Measurements from ENCODE around the gene TXNDC8.
A peak's percentile ranks its signal among the peaks of the same experiment; 100 is the strongest.

Gene TXNDC8

DNA sequence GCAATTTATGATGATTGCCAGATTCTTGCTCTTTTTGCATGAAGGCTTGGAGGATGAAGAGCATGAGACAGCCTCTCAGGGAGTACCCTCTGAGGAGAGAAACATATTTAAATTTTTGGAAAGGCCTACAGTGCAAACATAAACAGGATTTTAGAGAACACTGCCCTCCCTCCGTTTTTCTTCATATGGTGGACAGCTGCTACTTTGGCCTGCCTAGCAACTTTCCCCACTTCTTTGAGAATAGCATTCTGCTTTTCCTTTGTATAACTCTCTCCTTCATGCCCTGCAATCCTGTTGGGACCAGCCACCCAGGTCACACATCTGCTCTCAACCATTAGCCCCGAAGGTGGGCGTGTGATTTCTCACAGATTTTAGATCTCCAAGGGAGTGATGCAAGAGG lies 60.9 kb downstream of the TXNDC8 start:
- DNase-seq = no peak

DNA sequence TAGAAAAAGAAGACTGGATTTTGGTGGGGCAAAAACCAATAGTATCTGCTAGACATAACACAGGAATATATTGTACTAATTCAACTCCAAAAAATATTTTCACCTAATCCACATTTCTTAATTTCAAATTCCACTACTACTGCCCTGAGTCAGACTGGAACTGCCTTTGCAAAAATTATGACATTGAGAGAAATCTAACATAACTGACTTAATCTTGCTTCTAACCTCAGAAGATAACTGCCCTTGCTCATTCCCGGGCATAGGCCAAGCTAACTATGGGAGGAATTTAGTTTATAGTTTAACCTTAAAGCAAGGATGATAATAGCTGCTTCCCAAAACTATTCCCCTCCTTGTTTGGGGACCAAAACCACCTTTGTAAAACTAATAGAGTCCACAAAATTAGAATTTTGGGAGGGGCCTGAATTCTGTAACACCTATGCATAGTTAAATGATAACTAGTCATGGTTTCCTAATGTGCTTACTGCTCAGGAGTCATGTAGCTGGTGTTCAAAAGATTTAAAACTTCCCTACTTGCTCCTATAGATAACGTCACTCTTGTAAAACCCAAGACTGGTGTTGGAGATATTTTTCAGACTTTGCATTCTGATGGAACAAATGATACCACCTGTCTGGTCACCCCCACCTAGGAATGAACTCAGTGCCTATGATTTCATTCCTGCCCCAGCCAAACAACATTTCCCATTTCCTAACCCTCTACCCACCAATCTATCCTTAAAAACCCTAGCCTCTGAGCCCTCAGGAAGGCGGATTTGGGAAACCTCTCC lies 67.3 kb downstream of the TXNDC8 start:
- DNase-seq = no peak

DNA sequence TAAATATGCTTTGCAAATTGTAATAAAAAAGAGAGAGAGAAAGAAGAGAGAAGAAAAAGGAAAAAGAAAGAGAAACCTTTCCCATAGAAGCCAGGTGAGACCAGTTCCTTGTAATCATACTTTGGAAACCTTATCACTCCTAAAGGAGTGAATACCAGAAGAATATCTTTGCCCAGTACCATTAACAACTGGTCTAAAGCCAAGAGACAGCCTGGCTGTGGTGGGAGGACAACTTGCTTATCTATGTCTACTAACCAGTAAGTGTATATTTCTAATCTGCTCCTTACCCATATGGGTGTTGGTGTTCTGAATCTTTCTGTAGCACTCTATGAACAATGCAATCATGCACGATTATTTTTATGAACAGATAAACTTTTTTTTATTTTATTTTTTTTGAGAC lies 70.9 kb downstream of the TXNDC8 start:
- no peak for DNase-seq

DNA sequence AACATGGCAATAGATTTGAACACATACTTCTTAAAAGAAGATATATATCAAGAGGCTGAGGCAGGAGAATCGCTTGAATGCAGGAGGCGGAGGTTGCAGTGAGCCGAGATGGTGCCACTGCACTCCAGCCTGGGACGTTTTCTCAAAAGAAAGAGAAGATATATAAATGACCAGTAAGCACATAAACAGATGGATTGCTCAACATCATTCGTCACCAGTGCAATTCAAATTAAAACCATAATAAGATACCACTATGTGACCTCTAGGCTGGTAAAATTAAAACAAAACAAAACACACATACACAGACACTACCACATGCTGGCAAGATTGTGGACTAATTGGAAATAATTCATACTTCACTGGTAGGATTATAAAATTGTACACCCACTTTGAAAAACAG lies 76.0 kb downstream of the TXNDC8 start:
- no peak for DNase-seq

DNA sequence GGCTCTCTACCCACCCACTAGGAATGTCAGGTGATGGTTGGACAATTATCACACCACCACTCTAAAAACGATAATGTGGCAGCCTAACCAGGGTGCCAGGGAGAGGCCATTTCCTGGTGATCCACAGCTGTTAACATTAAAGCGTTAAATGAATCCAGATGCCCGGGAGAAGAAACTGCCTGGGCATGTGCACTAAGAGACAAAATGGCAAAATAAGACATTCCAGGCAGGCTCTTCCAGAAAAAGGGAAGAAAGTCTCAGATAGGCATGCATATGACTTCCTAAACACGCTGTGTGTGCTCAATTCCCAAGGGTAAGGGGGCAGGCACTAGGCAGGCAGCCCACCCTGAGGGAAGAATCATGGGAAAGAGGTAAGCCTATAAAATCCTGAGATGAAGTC lies 76.8 kb downstream of the TXNDC8 start:
- DNase-seq = no peak

DNA sequence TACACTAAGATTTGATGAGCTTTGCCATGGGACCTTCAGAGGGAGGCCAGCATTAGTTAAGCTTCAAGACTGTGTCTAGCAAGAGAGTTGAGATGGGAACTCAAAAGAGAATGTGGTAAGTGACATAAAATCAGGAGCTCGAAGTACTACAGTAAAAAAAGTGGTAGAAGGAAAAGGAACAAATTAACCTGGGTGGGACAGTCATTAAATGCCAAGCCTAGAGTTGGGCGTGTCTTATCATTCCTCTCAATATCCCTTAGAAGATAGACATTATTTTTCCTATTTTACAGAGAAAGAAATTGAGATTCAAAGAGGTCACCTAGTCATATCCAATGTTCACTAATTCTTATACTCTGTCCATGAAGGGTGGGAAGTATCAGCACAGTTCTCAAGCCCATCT lies 78.1 kb downstream of the TXNDC8 start:
- DNase-seq = no peak

DNA sequence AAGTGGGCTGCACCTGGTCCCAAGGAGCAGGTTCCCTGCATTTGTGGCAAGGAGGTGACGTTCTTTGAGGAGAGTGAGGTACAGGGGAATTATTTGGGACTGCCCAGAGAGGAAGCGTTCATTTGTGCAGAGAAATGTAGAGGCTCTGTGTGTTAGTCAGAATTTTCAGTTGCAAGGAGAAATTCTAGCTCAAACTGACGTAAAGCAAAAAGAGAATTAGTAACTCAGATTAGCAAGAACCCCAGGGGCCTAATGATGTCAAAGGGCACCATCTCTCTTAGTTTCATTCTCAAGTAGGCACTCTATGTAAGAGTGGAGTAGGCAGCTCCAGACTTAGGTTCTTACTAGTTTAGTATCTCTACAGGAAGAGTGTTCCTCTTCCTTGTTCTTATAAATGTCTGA lies 79.0 kb downstream of the TXNDC8 start:
- no peak for DNase-seq

DNA sequence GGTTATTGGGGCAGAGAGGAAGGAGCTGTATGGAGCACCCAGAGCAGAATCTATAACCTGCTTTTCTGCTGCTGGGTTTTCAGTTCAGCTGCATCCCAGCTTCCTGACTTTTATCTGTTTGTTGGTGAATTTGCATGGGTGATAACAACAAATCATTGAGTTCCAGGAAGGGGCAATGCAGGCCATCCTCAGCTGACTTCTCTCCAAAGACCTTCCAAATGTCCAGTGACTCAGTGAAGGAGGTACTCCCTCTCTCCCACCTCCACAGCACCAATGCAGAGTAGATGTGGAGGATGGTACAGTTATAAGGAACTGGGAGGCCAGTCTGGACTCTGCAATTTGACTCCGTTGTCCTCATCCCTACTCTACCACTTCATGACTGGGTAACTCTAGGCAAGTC lies 79.7 kb downstream of the TXNDC8 start:
- no peak for DNase-seq

DNA sequence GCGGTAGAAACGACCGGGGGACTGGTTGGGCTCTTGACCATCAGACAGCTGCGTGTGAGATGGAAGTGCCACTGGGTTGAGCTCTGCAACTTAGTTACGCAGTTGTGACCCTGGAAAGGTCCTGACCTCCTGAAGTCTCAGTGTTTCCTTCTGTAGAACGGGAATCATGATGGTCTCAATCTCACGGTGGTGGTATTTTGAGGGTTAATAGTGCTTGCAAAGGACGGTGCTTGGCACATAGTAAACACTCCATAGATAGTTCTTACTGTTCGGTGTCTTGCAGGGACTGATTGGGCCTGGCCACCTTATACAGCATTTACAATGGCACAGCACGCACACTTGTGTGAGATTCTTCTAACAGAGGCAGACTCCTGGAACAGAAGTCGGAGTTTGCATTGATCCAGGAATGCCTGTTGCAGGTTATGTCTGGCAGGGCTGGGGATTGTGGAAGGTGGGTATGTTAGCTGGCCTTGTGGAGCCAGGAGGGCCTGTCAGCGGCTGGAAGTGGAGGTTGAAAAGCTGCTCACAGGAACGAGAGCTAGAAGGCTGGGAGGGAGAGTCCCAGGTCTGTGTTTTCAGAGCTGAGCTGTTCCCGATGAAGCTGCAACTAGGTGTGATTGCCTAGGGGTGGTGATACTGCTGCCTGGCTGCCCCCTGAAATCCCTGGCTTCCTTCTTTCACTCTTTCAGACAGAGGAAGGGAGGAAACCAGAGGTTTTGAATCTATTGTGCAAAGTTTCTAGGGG lies 80.4 kb downstream of the TXNDC8 start:
- no peak for DNase-seq

DNA sequence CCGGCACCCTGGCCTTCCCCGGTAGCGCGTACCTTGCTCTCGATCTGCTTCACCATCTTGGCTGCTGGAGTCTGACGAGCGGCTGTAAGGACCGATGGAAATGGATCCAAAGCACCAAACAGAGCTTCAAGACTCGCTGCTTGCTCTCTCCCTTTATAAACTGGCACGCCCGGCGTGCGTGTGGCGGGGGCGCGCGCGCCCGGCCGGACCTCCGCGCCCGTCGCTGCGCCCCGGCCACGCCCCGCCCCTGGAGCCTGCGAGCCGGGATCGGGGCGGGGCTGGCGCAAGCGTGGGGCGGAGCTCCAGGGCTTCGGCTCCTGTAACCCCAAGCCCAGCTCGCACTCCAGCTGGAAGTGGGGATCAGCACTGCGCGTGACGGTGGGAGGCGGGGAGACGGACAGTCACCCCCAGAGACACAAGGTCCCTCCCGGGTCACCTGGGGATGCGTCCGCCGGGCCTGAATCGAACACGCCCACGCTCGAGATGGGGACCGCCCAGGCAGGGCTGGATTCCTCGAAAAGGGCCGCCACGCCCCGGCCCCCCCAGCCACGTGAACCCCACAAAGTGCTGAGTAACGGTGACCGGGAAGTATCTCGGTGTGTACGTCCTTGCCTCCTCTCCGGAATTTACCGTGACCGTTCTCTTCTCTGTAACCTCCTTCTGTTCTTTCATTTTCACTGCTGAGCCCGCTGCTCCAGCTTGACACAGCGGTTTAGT lies 81.1 kb downstream of the TXNDC8 start, which contains the start of gene TXN:
TXN (minus strand) TSS at position 128 of the 717 bp plus-strand sequence; CDS start at position 56, 72 bp downstream.
- DNase-seq = peak; percentile 54

DNA sequence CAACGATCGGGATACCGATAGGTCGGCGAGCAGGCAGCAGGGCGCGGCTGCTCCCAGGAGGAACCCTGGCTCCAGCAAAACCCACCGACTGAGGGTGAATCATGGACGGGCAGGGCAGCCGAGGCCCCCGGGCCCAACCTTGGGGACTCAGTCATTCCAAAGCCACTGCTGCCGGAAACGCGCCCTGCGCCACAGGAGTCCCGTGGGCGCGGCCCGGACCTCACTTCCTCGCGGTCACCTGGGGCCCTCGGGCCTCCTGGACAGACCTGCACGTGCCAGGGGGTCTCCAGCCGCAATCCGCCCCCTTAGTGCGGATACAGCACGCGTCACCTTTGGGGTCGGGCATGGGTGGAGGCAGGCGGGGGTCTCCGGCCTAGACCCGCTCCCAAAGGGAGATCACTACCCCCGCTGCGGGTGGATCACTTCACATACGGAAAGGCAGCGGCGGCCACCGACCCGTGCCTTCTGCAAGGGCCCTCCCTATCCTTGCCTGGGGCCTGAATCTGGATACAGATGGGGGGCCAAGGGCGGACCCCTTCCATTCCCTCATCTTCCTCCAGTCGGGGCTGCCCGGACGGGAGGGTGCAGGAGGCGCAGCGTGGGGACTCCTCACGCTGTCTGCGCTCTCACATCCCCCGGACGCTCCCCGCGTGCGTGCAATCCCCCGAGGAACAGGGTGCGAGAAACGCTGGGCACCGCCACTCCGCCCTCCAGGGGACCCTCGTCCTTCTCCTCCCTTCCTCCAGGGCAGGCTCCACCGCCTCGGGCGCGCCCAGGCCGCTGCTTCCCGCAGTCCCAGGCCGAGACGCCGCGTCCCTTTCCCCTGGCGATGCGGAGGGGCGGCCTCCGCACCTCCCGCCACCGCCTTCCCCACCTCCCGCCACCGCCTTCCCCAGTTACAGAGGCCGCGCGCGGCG lies 81.9 kb downstream of the TXNDC8 start:
- DNase-seq = no peak

DNA sequence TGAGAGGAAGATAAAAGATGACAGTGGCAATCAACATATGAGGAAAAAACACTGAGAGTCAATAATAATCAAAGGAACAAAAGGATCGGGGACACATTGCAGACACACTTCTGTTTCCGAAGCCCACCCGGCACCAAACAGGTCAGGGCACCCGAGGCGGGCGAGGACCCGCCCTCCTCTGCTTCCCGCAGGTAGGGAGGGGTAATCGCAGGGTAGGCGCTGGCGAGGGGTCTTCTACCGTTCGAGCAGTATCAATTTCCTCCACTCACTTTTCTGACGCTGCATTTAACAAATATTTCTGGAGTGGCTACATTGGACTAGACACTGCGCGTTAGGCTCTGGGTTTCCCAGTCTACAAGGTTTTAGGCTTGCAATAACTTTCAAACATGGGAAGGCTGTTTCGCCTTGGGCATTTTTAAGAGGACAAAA lies 82.6 kb downstream of the TXNDC8 start:
- no peak for DNase-seq

DNA sequence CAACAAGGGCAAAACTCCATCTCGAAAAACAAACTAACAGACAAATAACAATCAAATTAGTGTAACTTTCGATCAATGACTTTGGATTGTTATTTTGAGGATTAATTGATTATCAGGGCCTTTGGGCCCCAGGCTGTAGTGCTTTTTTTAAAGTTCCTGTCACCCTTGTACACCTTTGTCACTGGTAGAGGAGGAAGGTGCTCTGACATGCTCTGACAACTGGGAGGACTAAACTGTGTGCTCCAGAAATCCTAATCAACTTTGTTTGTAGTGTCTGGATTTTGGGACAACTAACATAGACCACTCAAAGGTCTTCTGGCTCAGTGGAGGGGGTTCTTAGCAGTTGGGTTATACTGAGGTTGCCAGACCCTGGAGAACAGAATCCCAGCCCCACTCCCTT lies 83.2 kb downstream of the TXNDC8 start:
- no peak for DNase-seq

All from DMS 273 treated with DMSO at 0.1 percent for 48 hours (cell line).